Eye (tissue), 1 donor: ENCODE measurements around the gene MBP.

Experiments used
- DNase-seq: peaks from one replicate; pipeline ENCODE4 v3.0.0-alpha.2; 2015

The MBP gene

DNA sequence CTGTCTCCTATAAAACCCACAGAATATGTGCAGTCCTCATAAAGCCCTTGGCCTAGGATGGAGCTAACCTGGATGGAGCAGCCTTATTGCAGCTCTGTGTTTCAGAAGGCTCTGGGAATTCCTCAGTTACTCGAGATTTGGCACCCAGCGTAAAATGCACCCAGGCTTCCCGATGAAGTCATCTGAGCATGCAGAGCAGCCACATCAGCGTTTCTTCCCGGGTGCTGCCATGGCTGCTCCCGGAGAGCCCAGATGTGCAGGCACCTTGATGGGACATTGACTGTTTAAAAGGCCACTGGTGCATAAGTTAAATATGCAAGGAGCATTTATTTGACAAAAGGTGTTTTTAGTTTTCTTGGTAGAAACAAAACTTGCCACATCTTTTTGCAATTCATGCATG lies 115.2 kb downstream of the MBP start:
- no peak for DNase-seq

DNA sequence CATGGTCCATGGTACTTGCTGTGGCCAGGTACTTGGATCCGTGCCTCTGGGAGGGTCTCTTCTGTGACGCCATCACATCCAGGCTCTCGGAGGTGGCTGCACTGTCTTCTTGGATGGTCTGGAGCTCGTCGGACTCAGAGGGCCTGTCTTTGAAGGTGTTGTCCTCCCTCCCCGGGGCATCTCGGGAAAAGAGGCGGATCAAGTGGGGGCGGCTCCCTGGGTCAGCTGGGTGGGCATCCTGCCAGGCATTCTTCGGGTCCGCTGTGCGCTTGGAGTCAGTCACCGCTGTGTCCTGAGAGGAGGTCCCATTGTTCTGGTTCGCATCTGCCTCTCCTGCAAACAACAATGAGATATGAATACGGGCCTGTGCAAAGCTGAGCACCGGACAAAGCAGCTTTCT lies 115.6 kb downstream of the MBP start:
- no peak for DNase-seq

DNA sequence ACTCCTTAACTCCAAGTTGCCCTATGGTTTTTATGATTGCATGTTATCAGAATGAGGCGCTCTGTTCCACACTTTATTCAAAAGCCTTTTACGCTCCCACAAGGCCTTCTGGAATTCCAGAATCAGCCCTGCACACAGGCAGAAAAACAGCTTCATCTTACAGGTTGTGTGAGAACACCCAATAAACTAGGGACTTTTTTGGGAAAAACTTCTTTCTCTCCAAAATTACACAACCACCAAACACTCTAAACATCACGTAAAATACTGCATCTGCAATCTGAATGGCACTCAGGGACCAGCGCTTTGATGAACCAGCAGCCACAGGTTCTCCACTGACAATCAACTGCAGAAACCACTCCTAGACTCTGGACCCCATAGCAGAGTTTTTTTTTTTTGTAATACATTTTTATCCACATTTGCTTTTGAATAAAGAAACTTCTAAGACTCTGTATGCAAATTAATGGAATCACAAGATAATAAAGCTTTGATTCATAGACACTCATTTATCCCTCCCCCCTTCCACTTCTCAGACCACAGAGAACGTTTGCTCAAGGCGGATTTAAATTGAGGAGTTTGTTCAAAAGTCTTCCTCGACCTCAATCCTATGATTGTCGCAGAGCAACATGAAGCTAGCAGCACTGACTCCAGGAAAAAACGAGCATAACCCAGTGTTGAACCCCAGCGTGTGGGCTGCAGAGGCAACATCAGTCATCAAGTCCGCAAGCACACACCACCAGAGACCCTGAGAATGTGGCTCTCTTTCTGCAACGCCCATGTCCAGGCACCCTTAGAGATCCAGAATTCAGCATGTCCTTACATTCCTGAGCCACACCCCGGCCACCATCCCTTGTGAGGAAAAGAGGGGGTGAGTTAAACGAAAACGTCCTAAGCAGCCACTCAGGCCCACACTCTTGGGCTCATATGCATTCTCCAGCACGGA lies 116.5 kb downstream of the MBP start:
- DNase-seq: no peak

DNA sequence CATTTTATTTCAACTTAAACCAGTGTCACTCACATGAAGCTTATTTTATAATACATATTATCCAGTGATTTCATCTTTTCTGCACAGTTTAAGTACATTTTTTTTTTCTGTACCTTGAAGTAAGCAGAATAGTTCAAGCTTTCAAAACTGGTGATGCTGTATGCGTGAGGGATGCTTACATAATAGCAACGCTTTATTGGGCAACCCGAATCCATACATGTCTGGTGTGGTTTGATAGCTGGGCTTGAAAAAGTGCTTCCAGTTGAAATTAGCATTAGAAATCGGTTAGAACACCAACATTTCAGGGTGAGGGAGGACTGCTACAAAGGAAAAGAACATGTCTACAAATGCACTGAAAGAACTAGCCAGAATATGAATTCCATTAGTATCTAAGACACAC lies 117.4 kb downstream of the MBP start:
- no peak for DNase-seq

DNA sequence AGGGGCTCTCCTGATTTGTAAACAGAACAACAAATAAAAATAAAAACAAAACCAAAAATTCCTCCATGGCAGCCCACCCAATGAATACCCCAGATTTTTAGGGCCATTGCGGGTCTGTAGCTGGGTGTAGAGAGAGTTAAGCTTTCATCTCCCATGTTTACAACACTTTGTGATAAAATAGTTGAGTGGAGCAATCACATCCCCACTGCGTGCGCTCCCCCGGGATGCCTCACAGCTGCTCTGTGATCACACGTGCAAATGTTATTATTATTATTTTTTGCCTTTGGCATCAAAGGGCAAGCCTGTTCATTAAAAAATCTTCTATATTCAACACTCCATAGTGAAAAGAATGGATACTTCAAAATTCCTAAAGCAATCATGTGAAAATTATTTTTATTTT lies 118.0 kb downstream of the MBP start:
- DNase-seq: no peak

DNA sequence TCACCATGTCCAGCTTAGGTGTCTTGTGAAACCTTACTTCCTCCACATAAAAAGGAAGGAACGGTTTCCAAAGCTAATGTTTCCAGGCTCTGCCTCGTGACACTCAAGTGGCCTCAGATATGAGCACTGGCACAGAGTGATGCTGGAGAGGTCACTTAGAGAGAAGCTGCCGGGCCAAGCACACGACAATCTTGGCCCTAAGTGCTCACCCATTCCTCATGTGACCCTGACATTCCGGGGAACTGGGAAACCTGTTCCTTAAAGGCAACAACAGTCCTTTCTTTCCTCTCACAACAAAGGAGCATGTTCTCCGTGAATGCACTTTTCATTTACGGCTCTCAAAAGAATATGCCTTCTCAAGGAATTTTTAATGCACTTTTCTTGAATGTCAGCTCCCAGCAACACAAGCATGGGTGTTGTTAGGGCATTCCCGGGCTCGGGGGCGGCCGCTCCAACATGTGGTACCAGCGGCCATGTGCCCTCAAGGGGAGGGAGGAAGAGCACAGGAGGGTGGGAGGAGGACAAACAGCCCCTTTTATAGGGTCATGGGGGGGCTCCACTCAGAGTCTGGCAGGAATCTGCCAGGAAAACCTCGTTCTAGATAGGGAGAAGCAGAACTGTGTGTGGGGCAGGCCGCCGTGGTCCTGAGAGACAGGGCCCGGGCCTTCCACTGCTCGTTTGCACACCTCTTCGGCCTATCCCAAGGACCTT lies 118.6 kb downstream of the MBP start:
- no peak for DNase-seq

DNA sequence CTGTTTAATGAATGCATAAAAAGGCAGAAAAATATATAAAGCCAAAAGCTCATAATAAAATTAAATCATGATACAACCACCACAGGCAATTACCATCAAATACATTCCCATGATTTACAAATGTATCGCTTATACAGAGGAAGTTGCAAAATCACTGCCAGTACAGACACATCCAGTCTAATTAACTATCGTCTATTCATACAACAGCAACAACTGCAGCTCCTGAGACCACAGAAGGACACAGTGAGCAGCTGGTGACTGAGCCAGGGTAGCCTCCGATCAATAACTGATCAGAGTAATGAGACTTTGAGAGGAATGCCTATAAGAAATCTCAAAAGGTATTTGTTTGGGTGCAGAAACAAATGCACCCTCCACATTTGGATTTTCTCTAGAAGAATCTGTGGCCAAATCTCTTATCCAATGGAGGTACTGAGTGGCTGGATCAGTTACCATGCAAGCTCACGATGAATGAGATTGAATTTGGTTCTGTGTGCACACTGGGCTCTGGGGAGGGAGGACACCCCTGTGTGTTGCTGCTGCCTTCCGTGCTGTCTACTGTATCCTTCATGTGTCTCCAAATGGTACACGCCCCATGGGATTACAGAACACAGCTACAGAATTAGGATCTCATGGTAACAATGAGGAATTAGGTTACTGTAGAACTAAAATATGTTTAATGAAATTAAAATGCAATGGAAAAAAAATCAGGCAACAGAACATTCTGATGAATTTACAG lies 119.6 kb downstream of the MBP start:
- no peak for DNase-seq

DNA sequence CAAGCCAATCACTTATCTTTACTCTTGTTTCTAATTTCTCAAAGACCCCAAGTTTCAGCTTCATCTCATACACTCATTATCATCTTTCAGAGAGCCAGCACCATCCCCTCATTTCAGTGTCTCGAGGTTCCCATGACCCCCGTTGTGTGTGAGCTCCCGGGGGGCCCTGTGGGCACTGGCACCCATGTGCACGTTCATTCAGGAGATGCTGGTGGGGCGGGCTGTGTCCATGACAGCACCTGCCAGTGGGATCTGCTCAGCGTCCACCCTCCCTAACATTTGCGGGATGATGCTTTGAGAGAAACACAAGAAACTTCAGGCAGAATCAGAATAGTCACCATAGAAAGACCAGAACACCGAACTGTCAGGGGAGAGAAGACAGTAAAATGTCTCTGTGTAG lies 120.5 kb downstream of the MBP start:
- DNase-seq: no peak

DNA sequence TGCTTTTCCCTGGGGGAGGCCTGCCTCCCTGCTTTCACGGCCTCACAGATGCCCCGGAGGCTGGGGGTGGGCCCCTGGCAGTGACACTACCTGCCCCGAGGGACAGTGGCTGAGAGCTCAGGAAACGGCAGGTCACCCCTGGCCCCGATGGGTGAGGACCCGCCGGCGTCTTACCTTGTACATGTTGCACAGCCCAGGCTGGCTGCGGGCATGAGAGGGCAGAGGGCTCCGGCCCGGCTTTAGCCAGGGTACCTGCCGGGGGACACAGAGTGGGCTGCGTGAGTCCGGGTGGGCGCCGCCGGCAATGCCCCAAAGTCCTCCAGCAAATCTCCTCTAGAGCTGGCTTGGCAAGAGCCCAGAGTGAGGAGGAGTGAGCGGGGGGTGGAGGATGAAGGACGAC lies 122.9 kb downstream of the MBP start:
- no peak for DNase-seq

DNA sequence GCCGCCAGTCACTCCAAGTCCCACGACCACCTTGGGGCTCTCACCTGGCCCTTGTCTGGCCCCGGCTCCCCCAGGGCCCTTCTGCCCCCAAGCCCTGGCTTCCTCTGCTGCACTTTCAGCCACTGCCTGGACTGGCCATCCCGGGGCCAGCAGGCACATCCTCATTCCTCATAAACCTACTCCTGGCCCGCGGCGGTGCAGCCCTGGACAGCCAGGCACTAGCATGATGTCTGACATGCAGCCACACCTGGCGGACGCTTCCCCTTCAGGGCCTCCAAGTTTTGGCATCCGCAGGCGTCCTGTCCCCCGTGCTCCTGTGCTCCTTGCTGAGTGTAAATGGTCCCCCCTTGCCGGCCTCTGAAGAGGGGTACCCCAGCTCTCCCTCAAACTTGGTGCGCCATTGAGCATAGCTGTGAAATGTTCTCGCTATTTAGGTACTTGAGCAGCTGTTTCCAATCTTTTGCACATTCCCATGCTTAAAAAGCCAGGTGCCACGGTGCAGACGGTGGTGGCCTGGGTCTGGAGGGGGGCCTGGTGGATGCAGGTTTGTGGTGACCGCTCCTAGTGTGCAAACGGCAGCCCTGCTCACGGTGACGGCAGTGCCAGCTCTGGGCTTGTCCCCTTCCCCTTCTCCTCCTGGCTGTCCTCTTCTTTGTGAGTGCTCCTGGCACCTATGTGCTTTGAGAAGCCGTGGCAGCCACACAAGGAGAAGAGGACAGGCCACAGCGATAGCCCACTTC lies 123.8 kb downstream of the MBP start:
- DNase-seq: no peak

DNA sequence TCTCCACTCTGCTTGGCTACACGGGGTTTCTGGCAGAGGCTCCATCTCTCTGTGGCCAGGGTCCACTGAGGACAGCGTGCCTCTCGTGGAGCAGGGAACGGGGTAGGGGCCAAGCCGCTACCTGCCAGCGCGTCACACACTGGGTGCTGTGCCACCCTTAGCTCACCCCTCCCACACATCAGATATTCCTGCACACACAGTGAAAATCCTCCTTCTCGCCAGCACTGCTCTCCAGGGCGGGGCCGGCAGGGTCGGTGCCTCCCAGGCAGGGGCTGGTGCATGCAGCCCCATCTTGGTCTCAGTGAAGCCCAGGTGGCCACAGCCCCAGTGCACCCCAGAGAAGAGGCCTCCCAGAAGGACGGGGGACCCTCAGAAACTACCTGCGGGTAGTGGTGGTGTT lies 124.6 kb downstream of the MBP start:
- DNase-seq: no peak

DNA sequence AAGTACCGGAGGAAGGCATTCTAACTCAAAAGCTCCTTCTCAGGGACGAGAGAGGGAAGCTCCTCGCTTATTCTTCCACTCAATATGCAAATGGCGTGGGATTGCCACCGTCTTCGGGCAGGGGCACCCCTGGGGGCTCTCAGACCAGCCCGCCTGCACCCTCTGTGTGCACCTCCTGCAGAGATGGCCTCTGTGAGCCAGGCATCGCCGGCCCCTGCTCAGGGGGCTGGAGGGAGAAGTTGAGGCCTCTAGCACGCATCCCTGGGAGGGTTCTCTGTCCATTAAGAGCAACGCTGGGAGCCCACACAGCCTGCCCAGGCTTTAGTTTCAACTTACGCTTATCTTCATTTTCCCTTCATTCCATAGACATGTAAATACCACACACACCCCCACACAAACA lies 125.3 kb downstream of the MBP start:
- DNase-seq: no peak

DNA sequence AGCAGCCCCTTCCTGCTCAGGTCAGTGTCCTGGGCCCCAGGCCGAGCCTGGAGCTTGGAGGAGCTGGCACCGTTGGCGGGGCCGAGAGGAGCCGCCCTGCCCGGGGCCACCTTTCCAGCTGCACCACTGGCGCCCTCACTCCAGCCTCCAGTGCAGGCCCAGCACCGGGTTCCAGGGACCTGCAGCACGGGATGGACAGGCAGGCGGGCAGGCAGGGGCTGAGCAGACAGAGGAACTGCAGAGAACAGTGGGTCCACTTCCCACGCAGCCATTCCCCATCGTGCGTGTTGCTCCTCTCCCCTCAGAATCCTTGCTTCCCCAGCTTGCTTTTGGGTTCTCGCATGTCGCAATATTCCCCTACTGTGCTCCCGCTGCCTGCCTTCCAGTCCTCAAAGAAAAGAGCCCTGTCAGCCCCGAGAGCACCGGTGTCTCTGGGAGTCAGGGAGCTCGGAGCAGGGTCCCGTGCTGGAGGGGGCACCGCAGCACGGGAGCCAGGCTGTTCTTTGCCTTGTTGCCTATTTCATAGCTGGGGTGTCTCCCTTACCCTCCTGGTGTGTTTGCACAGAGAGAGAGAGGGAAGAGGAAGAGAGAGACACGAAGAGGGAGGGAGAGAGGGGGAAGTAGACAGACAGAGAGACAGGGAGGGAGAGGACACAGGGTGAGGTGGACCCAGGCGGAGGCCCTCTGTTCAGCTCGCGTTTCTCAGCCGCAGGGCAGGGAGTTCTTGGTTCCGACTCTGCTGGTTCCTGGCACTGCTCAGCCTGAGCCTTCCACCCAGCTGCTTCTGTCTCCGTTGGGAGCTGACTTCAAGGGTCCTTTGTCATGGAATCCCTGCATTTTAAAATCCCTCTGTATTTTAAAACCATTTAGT lies 126.0 kb downstream of the MBP start:
- DNase-seq: no peak

DNA sequence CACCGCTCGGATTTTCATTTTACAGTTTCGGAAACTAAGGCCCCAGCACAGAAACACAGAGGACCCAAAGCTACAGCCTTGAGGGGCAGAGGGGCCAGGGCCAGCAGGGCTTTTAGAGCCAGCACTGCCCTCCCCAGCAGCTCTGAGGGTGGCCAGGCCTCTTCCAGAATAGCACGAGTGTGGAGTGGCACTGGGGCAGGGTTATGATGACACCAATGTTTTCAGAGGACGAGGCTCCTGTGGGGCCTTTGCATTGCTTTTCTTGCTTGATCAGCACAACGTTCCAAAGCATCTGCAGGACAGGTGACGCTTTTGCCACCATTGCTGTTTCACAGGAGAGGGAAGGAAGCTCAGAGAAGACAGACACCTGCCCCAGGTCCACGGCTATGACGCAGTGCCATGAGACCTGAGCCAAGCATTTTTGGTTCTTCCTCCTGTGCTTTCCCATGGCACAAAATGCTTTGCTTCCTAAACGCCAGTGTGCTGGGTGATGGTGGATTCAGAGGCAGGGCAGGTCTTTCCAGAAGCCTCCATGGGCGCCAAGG lies 126.9 kb downstream of the MBP start:
- DNase-seq: no peak

DNA sequence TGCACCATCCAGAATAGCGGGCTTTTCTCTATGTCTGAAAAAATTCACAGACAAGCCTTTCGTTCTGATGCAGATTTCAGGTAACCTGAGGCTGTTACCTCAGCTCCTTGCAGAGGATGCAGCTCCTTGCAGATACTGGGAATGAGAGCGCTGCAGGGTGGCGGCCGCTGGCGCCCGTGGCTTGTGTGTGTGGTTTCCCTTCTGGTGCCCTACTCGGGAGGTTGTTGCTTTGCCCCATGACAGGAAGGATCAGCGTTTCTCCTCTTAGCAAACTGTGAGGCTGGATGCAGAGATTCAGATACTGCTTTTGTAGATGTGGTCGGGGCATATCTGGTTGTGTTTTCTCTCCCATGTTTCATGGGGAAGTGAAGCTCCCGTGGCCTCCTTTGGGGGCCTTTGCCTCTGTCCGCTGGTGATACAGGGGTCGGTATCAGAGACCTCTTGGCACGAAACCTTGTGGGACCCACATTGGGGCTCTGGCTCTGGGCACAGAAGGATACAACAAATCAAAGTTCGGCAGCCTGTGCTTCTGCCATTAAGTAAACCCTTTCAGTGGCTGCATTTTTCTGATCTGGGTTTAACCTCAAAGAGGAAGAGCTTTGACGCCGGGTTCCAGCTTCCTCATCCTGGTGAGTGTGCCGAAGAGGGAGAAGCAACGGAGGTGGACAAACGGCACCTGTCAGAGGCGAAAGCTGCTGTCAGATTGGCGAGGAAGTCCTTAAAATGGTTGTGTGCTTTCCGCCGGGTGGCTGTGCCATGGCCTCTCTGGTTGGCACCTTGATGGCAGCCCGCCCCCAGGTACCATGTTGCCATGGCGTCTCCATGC lies 127.8 kb downstream of the MBP start:
- DNase-seq: no peak

DNA sequence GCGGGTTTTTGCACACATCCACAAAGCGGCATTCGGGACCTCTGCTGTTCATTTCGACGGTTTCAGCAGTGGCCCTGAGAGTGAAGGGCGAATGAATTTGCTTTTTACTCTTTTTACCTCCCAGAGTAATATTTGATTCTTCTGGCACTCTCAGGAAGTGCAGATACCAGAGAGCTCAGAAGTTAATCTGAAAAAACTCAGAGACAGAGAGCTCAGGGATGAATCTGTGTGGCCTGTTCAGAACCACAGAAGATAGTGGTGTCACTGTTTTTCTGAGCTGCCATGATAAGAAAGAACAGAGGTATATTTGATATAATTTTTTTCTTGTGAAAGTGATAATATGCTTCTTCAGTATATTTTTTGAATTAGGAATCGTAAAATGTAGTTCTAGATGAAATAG lies 129.3 kb downstream of the MBP start:
- DNase-seq: no peak

DNA sequence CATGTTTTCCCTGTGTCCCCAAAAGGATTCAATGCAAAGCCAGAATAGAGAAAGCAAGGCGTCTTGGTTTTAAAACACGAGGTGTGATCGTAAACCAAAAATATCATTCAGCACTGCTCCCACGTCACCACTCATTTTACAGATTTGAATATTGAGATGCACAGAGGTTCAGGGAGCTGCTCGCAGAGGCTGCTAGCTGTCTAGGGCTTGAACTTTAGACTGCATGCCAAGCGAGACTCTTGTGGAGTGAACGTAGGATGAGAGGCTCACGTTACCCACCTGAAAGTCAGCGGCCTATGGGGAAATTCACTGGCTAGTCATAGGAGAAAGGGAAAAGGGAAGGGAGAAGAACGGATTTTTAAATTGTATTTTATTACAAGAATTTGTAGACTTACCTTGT lies 130.1 kb downstream of the MBP start:
- no peak for DNase-seq

DNA sequence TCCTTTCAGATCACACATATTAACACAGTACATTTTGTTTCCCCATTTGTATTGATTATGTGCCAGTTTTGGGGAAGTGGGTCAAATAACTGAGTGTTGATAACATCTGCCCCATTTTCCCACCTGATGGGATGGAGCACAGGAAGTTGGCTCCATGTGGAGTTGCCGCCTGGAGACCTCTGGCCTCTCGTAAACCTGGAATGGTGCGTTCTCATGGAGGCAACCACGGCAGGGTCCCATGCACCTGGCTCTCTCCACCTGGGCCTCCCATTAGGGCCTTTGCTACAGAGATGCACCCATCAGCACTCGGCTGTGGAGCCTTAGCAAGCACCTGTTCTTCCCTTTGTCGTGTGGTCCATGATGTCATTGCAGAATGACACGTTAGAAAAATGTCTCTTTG lies 130.6 kb downstream of the MBP start:
- no peak for DNase-seq

DNA sequence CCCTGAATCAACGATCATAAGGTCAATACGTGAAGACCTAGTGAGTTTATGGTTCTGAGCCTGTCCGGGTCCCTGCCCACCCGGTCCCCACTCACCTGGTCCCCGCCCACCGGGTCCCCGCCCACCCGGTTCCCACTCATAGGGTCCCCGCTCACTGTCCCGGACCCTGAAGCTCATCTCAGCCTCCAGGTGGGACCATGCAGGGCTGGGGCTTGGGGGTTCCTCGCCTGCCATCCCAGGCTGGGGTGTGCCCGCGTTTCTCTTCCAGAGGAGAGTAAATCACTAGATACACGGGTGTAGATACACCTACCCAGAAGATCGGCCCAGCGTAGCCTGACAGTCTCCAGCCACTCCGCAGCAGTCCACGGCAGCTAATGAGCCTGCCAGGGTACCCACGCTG lies 131.5 kb downstream of the MBP start:
- no peak for DNase-seq

DNA sequence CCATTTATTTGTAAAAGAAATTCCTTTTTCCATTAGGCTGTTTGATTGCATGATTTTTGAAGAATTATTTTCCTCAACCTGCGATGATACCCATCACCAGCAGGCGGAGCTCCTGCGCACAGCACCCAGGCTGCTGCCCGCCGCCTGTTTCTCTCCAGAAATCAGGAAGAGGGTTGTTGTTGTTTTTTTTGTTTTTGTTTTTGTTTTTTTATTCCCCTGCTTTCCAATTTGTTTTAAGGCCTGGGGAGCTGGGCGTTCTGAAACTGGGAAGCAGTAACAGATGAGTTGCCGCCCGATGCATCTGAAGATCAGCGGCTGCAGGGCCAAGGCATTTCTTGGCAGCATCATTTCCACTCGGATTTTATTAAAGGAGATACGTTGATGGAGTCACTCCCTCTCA lies 132.1 kb downstream of the MBP start:
- peak; percentile 82 for DNase-seq

DNA sequence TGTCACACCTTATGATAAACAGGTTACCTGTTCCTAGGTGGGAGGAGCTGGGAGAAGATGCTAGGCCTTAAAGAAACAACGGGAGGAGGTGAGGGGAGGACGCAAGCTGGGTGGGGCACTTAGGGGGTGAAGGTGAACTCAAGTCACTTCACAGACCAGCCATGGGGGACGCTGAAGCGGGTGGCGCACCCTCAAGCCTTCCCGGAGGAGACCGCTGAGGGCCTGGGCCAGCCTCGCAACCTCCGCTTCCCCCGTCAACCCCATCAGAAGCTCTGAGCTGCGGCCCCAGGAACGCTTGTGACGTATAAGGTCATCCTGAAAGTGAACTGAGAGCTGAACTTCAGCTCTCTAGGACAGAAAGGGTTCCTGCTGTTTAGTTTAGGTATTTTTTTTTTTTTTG lies 133.5 kb downstream of the MBP start:
- no peak for DNase-seq
